ENCODE measurements around the gene HGS. TPM values are rescaled to one million over a fixed set of nuclear protein-coding genes. Genes with fewer than 3 reads are reported as not detected.

HGS gene
- total RNA-seq, 4 donors from 2014 or later: 51.5 to 90.5 (median 66.6) TPM

DNA sequence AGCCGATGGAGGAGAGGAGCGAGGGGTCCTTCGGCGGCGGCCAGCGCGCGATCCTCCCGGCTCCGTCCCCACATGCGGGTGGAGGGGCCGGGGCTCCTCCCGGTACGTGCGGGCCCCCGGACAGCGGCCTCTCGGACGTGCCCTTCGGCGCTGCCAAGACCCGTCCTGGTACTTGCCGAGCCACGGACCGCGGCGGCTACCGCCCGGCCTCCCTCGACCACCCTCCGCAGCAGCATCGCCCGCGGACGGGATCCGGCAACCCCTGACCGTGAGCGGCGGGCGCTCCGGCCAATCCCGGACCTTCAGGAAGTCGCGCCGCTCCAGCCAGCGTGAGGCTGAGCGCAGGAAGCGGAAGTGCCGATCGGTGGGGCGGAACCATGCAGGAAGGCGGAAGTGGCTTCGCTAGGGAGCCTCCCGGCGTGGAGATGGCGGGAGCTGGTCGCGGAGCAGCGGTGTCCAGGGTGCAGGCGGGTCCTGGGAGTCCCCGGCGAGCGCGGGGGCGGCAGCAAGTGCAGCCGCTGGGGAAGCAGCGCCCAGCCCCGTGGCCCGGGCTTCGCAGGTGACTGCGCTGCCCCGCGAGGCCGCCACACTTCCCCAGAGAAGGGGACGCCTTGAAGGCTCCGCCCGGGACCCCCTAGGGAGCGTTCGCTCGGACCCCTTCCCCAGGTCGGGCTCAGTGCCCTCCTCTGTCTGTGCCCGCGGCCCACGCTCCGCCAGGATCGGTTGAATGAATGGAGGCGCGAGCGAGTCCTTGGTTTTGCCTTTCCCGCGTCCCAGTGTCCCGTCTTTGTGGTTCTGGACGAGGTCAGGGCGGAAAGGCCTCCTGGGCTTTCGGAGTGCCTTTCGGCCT lies 17.2 kb upstream of the HGS start, which contains the start of the genes CCDC137 and OXLD1:
TSS of gene CCDC137 (plus strand) at position 396 of the 850 bp plus-strand sequence. CDS start at position 426, 30 bp downstream.
TSS of gene OXLD1 (minus strand) at position 264 of the 850 bp plus-strand sequence. CDS start at position 236, 28 bp downstream.
- Histone ChIP-seq H3K4me3 (peak within 1 kb of the TSS; percentile 76 to 88), H3K27ac (peak within 1 kb of the TSS; percentile 76 to 97 (median 90)), H3K4me1 (peaks cover 0 to 40% (median 21%) of the 10 kb centered on the region in 3 donors), H3K36me3 (peaks cover 0 to 42% of the 10 kb centered on the region in 2 donors), H3K27me3 (no peaks in the 10 kb centered on the region), H3K9me3 (no peaks in the 10 kb centered on the region)
- TF ChIP-seq POLR2AphosphoS5 (IDR thresholded peaks at IDR 0.05) (peak; percentile 92), POLR2A (IDR thresholded peaks at IDR 0.05) (peak; percentile 80 to 82), EP300 (IDR thresholded peaks at IDR 0.05) (no peak)
- no CpG with 5 or more reads among the region's 96 CpGs for WGBS, 2 donors (ENCODE audit: low coverage in 1 of 2)
- peak; percentile 99 for ATAC-seq

DNA sequence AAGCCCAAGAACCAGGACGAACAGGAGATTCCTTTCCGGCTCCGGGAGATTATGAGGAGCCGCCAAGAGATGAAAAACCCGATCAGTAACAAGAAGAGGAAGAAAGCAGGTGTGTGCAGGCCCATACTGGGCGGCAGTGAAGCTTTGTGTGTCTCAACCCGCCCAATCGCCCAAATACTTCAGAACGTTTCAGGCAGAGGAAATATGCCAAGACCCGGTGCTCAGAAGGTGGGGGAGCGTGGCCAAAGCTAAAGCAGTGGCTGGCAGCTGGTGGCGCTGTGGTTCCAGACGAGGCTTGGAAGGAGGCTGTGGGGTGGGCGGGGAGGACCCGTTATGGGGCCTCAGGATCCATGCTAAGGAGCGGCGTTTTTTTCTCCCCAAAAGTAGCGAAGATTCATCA lies 16.1 kb upstream of the HGS start:
- no peak for ATAC-seq
- H3K4me3 ChIP-seq: peak overlapping the region in 1 of 2 donors; percentile 88
- WGBS, 2 donors (ENCODE audit: low coverage in 1 of 2): 89 to 100% methylated on average over 2 to 17 of the region's 18 CpGs

GRCh38 chr17:81672504-81672903 lies 11.3 kb upstream of the HGS start:
- no CpG with 5 or more reads among the region's 18 CpGs for WGBS, 2 donors (ENCODE audit: low coverage in 1 of 2)
- ATAC-seq: no peak
- H3K4me3 ChIP-seq: no peak overlapping the region
- H3K27me3 ChIP-seq: no peaks in the 10 kb centered on the region
- H3K4me1 ChIP-seq: peaks cover 0 to 19% (median 5%) of the 10 kb centered on the region in 3 donors
- TF ChIP-seq POLR2AphosphoS5 (IDR thresholded peaks at IDR 0.05): no peak
- TF ChIP-seq CTCF (IDR thresholded peaks at IDR 0.05): no peak
- TF ChIP-seq EP300 (IDR thresholded peaks at IDR 0.05): no peak
- TF ChIP-seq POLR2A (IDR thresholded peaks at IDR 0.05): no peak
- H3K9me3 ChIP-seq: no peaks in the 10 kb centered on the region
- no peak overlapping the region for H3K27ac ChIP-seq
- peaks cover 0 to 68% of the 10 kb centered on the region in 2 donors for H3K36me3 ChIP-seq

More for the DNA sequence above, 16.1 kb upstream of the HGS start:
- H3K27me3 ChIP-seq: no peaks in the 10 kb centered on the region
- TF ChIP-seq EP300 (IDR thresholded peaks at IDR 0.05) (no peak), POLR2AphosphoS5 (IDR thresholded peaks at IDR 0.05) (no peak), POLR2A (IDR thresholded peaks at IDR 0.05) (no peak), CTCF (IDR thresholded peaks at IDR 0.05) (no peak)
- peaks cover 0 to 40% (median 21%) of the 10 kb centered on the region in 3 donors for H3K4me1 ChIP-seq
- peaks cover 0 to 54% of the 10 kb centered on the region in 2 donors for H3K36me3 ChIP-seq
- H3K9me3 ChIP-seq: no peaks in the 10 kb centered on the region
- H3K27ac ChIP-seq: no peak overlapping the region

DNA sequence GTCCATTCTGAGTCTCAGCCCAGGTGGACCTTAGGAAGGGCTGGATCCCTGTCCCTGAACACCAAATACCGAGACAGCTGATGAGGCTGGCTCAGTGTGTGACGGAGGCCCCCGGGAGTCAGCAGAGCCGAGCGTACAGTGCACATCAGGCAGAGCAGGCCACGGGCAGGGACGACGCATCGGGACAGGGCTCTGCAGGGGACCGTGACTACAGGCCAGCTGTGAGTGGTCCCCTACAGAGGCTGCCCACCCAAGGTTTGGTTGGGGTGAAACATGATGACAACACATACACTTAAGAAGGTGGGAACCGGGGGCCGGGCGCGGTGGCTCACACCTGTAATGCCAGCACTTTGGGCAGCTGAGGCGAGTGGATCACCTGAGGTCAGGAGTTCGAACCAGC lies 10.9 kb upstream of the HGS start:
- no peak for ATAC-seq
- Histone ChIP-seq H3K4me1 (peaks cover 0 to 14% (median under 1%) of the 10 kb centered on the region in 3 donors), H3K36me3 (peaks cover 0 to 68% of the 10 kb centered on the region in 2 donors), H3K27me3 (no peaks in the 10 kb centered on the region), H3K9me3 (no peaks in the 10 kb centered on the region), H3K4me3 (no peak overlapping the region), H3K27ac (no peak overlapping the region)
- TF ChIP-seq EP300 (IDR thresholded peaks at IDR 0.05) (no peak), POLR2AphosphoS5 (IDR thresholded peaks at IDR 0.05) (no peak), CTCF (IDR thresholded peaks at IDR 0.05) (no peak), POLR2A (IDR thresholded peaks at IDR 0.05) (no peak)
- 90 to 96% methylated on average over 2 to 4 of the region's 16 CpGs for WGBS, 2 donors (ENCODE audit: low coverage in 1 of 2)

GRCh38 chr17:81673561-81674258 lies 10.1 kb upstream of the HGS start:
- Histone ChIP-seq H3K4me3 (no peak overlapping the region), H3K27me3 (no peaks in the 10 kb centered on the region), H3K4me1 (peaks cover 0 to 7% (median 0%) of the 10 kb centered on the region in 3 donors), H3K36me3 (peaks cover 0 to 62% of the 10 kb centered on the region in 2 donors), H3K9me3 (no peaks in the 10 kb centered on the region), H3K27ac (no peak overlapping the region)
- TF ChIP-seq CTCF (IDR thresholded peaks at IDR 0.05): no peak
- TF ChIP-seq EP300 (IDR thresholded peaks at IDR 0.05): no peak
- TF ChIP-seq POLR2A (IDR thresholded peaks at IDR 0.05): no peak
- no peak for TF ChIP-seq POLR2AphosphoS5 (IDR thresholded peaks at IDR 0.05)
- no peak for ATAC-seq
- WGBS, 2 donors (ENCODE audit: low coverage in 1 of 2): 74 to 81% methylated on average over 9 of the region's 18 CpGs

All from gastroesophageal sphincter (tissue), 4 donors.